ENCODE data around the gene UTP25.
"Not testable (repeated sequence)": the region's sequence is repeated elsewhere in the genome, so short reads cannot be mapped to it uniquely, and the experiment has no call there.

Gene UTP25

GRCh38 chr1:209827384-209828262 lies at the start of gene UTP25:
Gene UTP25 (plus strand): TSS chr1:209827972. CDS start chr1:209828064, 92 bp downstream.
- DNase-seq: peak; percentile 90

GRCh38 chr1:209778102-209778501 lies 49.7 kb upstream of the UTP25 start:
- DNase-seq: no peak

- no peak for DNase-seq
Observed at GRCh38 chr1:209780268-209780667, 47.5 kb upstream of the UTP25 start.

- no peak for DNase-seq
Observed at GRCh38 chr1:209783386-209783785, 44.4 kb upstream of the UTP25 start.

GRCh38 chr1:209784265-209785169 lies 43.3 kb upstream of the UTP25 start, which contains the start of gene C1orf74:
Gene C1orf74 (minus strand): TSS chr1:209784559. CDS start chr1:209783634, 925 bp downstream.
- DNase-seq: peak; percentile 98

GRCh38 chr1:209785592-209785991 lies 42.2 kb upstream of the UTP25 start:
- DNase-seq: no peak

- DNase-seq: no peak
Observed at GRCh38 chr1:209786146-209786545, 41.6 kb upstream of the UTP25 start.

GRCh38 chr1:209787551-209787950 lies 40.2 kb upstream of the UTP25 start:
- no peak for DNase-seq

GRCh38 chr1:209789245-209789644 lies 38.5 kb upstream of the UTP25 start:
- DNase-seq: no peak

- DNase-seq: no peak
Observed at GRCh38 chr1:209790286-209791193, 37.2 kb upstream of the UTP25 start.

GRCh38 chr1:209791920-209792319 lies 35.9 kb upstream of the UTP25 start:
- DNase-seq: no peak

GRCh38 chr1:209793711-209794110 lies 34.1 kb upstream of the UTP25 start:
- not testable (repeated sequence) for DNase-seq

GRCh38 chr1:209797978-209798639 lies 29.7 kb upstream of the UTP25 start:
- no peak for DNase-seq

GRCh38 chr1:209800984-209801834 lies 26.6 kb upstream of the UTP25 start:
- no peak for DNase-seq

GRCh38 chr1:209802117-209802779 lies 25.5 kb upstream of the UTP25 start:
- DNase-seq: no peak

- no peak for DNase-seq
Observed at GRCh38 chr1:209802780-209803152, 25.0 kb upstream of the UTP25 start.

GRCh38 chr1:209803568-209803967 lies 24.2 kb upstream of the UTP25 start:
- no peak for DNase-seq

GRCh38 chr1:209805341-209805781 lies 22.4 kb upstream of the UTP25 start:
- DNase-seq: no peak

- DNase-seq: no peak
Observed at GRCh38 chr1:209805875-209806760, 21.7 kb upstream of the UTP25 start, which contains the start of gene IRF6. Gene IRF6 (minus strand): TSS chr1:209806142. CDS start chr1:209801413, 4,729 bp downstream.
